Hepatocyte (in vitro differentiated cells): ENCODE results near the gene RALGDS. TPM values are rescaled to one million over a fixed set of nuclear protein-coding genes. Genes with fewer than 3 reads are reported as not detected.

Source experiments
- DNase-seq: peaks from one replicate; pipeline ENCODE4 v3.0.0-alpha.2; 2016; ENCODE audit warnings: low spot score
- H2AFZ ChIP-seq: fragments of 200-600 bp; sonication (generic); 2 replicates; pipeline ENCODE4 v1.6.0; 2016; ENCODE audit warnings: antibody characterized with exemption, mild to moderate bottlenecking
- H3K27ac ChIP-seq: fragments of 200-600 bp; sonication (generic); 2 replicates; pipeline ENCODE4 v1.5.1; 2016; ENCODE audit warnings: mild to moderate bottlenecking
- H3K27me3 ChIP-seq: fragments of 200-600 bp; sonication (generic); 2 replicates; pipeline ENCODE4 v1.6.1; 2016
- H3K36me3 ChIP-seq: fragments of 200-600 bp; sonication (generic); replicated peaks from 2 replicates; pipeline ENCODE4 v1.5.1; 2016; ENCODE audit warnings: low read depth; ENCODE audit not compliant: insufficient read depth
- H3K4me1 ChIP-seq: fragments of 200-600 bp; sonication (generic); 2 replicates; pipeline ENCODE4 v1.5.1; 2016; ENCODE audit warnings: mild to moderate bottlenecking, moderate library complexity; ENCODE audit not compliant: insufficient read depth
- H3K4me2 ChIP-seq: fragments of 200-600 bp; sonication (generic); 2 replicates; pipeline ENCODE4 v1.6.0; 2016
- H3K4me3 ChIP-seq: fragments of 200-600 bp; sonication (generic); 2 replicates; pipeline ENCODE4 v1.5.1; 2016; ENCODE audit warnings: mild to moderate bottlenecking
- H3K79me2 ChIP-seq: fragments of 200-600 bp; sonication (generic); 2 replicates; pipeline ENCODE4 v1.6.0; 2017; ENCODE audit warnings: mild to moderate bottlenecking
- H3K9me2 ChIP-seq: fragments of 200-600 bp; sonication (generic); replicated peaks from 2 replicates; pipeline ENCODE4 v1.6.0; 2017; ENCODE audit warnings: mild to moderate bottlenecking; ENCODE audit not compliant: insufficient read depth
- H3K9me3 ChIP-seq: fragments of 200-600 bp; sonication (generic); 2 replicates; pipeline ENCODE4 v1.5.1; 2016; ENCODE audit warnings: low read depth, mild to moderate bottlenecking
- H4K20me1 ChIP-seq: fragments of 200-600 bp; sonication (generic); 2 replicates; pipeline ENCODE4 v1.6.0; 2016; ENCODE audit warnings: mild to moderate bottlenecking; ENCODE audit not compliant: insufficient read depth, poor library complexity, severe bottlenecking
- EZH2 ChIP-seq: fragments of 200-600 bp; sonication (generic); IDR thresholded peaks from 2 replicates; pipeline ENCODE4 v1.6.1; 2016; ENCODE audit warnings: antibody characterized with exemption, mild to moderate bottlenecking, borderline replicate concordance
- EZH2phosphoT487 ChIP-seq: fragments of 200-600 bp; sonication (generic); IDR thresholded peaks from one replicate; pipeline ENCODE4 v1.6.1; 2018; ENCODE audit warnings: antibody characterized with exemption, mild to moderate bottlenecking, low read depth, moderate library complexity; ENCODE audit not compliant: unreplicated experiment, severe bottlenecking
- WGBS: methylation state at CpG from one replicate; pipeline ENCODE4 v1.1.6; 2016; ENCODE audit warnings: low lambda C conversion rate; ENCODE audit errors: missing lambda C conversion rate; 5-methylcytosine and 5-hydroxymethylcytosine counted together
- polyA plus RNA-seq: library from polyadenylated mRNA; unstranded; fragments of >200 nt; fragmentation: Nextera tagmentation; extraction: Ambion mirVana; gene quantifications from 2 replicates; pipeline ENCODE4 v1.2.1, GENCODE V29; 2016
- total RNA-seq: library from RNA; depleted of rRNA; stranded (reverse); fragments of >200 nt; gene quantifications from 2 replicates; pipeline ENCODE4 v1.2.3, GENCODE V29; 2014
- TF ChIP-seq, protein P1 (sequence below): fragments of 200-600 bp; sonication (generic); IDR thresholded peaks from 2 replicates; pipeline ENCODE4 v1.5.1; 2016; ENCODE audit warnings: antibody characterized with exemption, mild to moderate bottlenecking; ENCODE audit not compliant: poor library complexity

RALGDS gene
- total and polyA plus RNA-seq, 2 experiments from 2014 or later, result 26.9 to 48.0 TPM

DNA sequence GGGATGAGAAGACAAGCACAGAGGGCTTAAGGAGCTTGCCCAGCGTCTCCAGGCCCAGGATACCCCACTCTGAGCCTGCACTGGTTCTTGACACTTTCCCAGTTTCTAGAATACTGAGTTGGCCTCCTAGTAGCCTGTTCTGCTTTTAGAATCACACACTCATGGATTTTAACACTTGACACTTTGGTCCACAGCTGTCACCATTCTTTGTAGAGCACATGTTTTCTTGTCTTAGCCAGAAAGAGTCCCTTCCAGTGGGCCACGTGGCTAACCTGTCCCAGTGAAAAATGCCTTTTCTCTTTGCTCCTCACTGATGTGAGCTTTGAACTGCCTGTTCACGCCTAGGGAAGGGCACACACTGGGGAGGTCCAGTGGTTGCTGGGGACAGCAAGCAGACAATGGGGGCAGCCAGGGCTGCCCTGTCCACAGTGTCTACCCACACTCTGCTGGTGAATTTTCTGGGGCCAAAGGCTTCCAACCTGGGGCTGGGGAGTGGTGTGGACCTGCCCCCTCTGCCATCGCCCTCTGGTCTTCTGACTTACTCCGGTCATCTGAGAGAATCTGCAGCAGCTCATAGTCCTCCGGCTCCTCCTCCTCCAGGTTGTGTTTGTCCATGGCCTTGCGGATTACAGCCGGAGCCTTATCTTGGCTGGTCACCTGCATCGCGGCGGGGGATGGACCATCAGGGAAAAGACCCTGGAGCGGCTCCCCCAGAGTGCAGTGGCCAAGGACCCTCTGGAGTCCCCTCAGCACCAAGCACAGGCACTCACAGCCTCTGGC, 21.1 kb downstream of the RALGDS start:
- DNase-seq, result no peak
- no peaks in the 10 kb centered on the region for H4K20me1 ChIP-seq
- peaks cover 3% of the 10 kb centered on the region for H3K36me3 ChIP-seq
- no peaks in the 10 kb centered on the region for H3K9me2 ChIP-seq
- H3K27me3 ChIP-seq, result no peaks in the 10 kb centered on the region
- TF ChIP-seq, protein P1, sequence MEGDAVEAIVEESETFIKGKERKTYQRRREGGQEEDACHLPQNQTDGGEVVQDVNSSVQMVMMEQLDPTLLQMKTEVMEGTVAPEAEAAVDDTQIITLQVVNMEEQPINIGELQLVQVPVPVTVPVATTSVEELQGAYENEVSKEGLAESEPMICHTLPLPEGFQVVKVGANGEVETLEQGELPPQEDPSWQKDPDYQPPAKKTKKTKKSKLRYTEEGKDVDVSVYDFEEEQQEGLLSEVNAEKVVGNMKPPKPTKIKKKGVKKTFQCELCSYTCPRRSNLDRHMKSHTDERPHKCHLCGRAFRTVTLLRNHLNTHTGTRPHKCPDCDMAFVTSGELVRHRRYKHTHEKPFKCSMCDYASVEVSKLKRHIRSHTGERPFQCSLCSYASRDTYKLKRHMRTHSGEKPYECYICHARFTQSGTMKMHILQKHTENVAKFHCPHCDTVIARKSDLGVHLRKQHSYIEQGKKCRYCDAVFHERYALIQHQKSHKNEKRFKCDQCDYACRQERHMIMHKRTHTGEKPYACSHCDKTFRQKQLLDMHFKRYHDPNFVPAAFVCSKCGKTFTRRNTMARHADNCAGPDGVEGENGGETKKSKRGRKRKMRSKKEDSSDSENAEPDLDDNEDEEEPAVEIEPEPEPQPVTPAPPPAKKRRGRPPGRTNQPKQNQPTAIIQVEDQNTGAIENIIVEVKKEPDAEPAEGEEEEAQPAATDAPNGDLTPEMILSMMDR, result no peak
- TF ChIP-seq EZH2 (no peak), EZH2phosphoT487 (no peak)
- H3K4me1 ChIP-seq, result no peaks in the 10 kb centered on the region
- 89% methylated on average over 12 of the region's 12 CpGs for WGBS
- H3K4me3 ChIP-seq, result no peak overlapping the region
- no peaks in the 10 kb centered on the region for H3K9me3 ChIP-seq
- no peak overlapping the region for H3K27ac ChIP-seq
- no peak overlapping the region for H2AFZ ChIP-seq
- no peaks in the 10 kb centered on the region for H3K79me2 ChIP-seq
- H3K4me2 ChIP-seq, result no peak overlapping the region

DNA sequence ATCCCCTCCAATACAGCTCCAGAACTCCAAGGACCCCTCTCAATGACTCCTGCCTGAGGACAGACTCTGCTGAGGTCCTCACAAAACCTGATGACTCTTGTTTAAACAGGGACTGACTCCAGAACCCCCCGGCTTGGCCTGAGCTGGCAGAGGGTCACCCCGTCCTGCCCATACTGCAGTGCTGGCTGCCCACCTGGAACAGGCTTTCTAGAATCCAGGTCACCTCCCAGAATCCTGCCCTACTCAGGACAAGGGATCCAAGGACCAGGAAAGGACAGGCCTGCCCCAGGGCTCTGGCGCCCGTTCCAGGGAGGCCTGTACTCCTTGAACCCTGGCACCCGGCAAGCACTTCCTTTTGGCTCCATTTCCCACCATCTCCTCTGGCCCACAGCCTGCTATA, 22.2 kb downstream of the RALGDS start:
- H3K9me3 ChIP-seq, result no peaks in the 10 kb centered on the region
- H4K20me1 ChIP-seq, result no peaks in the 10 kb centered on the region
- H3K4me3 ChIP-seq, result no peak overlapping the region
- H3K9me2 ChIP-seq, result no peaks in the 10 kb centered on the region
- no peak overlapping the region for H2AFZ ChIP-seq
- no peak for TF ChIP-seq EZH2phosphoT487
- TF ChIP-seq, protein P1, result no peak
- no peak for TF ChIP-seq EZH2
- peaks cover 3% of the 10 kb centered on the region for H3K36me3 ChIP-seq
- no peaks in the 10 kb centered on the region for H3K79me2 ChIP-seq
- no peak overlapping the region for H3K27ac ChIP-seq
- no peaks in the 10 kb centered on the region for H3K4me1 ChIP-seq
- DNase-seq, result no peak
- no peak overlapping the region for H3K4me2 ChIP-seq
- 99% methylated on average over 5 of the region's 5 CpGs for WGBS
- H3K27me3 ChIP-seq, result no peaks in the 10 kb centered on the region

GRCh38 chr9:133098104-133098754, 22.8 kb downstream of the RALGDS start:
- WGBS, result 93% methylated on average over 16 of the region's 16 CpGs
- no peaks in the 10 kb centered on the region for H4K20me1 ChIP-seq
- no peak overlapping the region for H2AFZ ChIP-seq
- H3K27ac ChIP-seq, result no peak overlapping the region
- no peak overlapping the region for H3K4me2 ChIP-seq
- H3K9me3 ChIP-seq, result no peaks in the 10 kb centered on the region
- H3K27me3 ChIP-seq, result no peaks in the 10 kb centered on the region
- no peak overlapping the region for H3K4me3 ChIP-seq
- no peaks in the 10 kb centered on the region for H3K9me2 ChIP-seq
- TF ChIP-seq EZH2 (no peak), EZH2phosphoT487 (no peak)
- TF ChIP-seq, protein P1, result no peak
- no peak for DNase-seq
- no peaks in the 10 kb centered on the region for H3K79me2 ChIP-seq
- peaks cover 3% of the 10 kb centered on the region for H3K36me3 ChIP-seq
- H3K4me1 ChIP-seq, result no peaks in the 10 kb centered on the region
